ENCODE results near the gene CNDP1. TPM values are rescaled to one million over a fixed set of nuclear protein-coding genes. Genes with fewer than 3 reads are reported as not detected.
"Not testable (repeated sequence)": the region's sequence is repeated elsewhere in the genome, so short reads cannot be mapped to it uniquely, and the experiment has no call there.

Gene CNDP1
- polyA plus RNA-seq, 1 donor = 0.31 TPM

GRCh38 chr18:74520096-74520833, 14.0 kb upstream of the CNDP1 start:
- no peak for DNase-seq

GRCh38 chr18:74521068-74521725, 13.1 kb upstream of the CNDP1 start:
- DNase-seq = no peak

- DNase-seq = no peak
These were observed 11.4 kb upstream of the CNDP1 start for GRCh38 chr18:74522635-74523548.

- DNase-seq = no peak
These were observed 10.2 kb upstream of the CNDP1 start for GRCh38 chr18:74524097-74524496.

GRCh38 chr18:74524915-74525314, 9.4 kb upstream of the CNDP1 start:
- DNase-seq = not testable (repeated sequence)

- no peak for DNase-seq
These were observed 8.6 kb upstream of the CNDP1 start for GRCh38 chr18:74525741-74526140.

- DNase-seq = no peak
These were observed 7.8 kb upstream of the CNDP1 start for GRCh38 chr18:74526488-74526887.

GRCh38 chr18:74528478-74528877, 5.8 kb upstream of the CNDP1 start:
- DNase-seq = no peak

GRCh38 chr18:74528913-74529312, 5.4 kb upstream of the CNDP1 start:
- no peak for DNase-seq

GRCh38 chr18:74529378-74529777, 4.9 kb upstream of the CNDP1 start:
- no peak for DNase-seq

- no peak for DNase-seq
These were observed 4.3 kb upstream of the CNDP1 start for GRCh38 chr18:74529811-74530583.

- no peak for DNase-seq
These were observed 3.8 kb upstream of the CNDP1 start for GRCh38 chr18:74530584-74530862.

GRCh38 chr18:74531043-74531442, 3.3 kb upstream of the CNDP1 start:
- no peak for DNase-seq

GRCh38 chr18:74532511-74533025, 1.7 kb upstream of the CNDP1 start:
- no peak for DNase-seq

GRCh38 chr18:74533666-74534065, 634 bp upstream of the CNDP1 start:
- DNase-seq = no peak

- no peak for DNase-seq
These were observed 815 bp downstream of the CNDP1 start for GRCh38 chr18:74534981-74535649.

- DNase-seq = no peak
These were observed 5.0 kb downstream of the CNDP1 start for GRCh38 chr18:74539289-74539688.

GRCh38 chr18:74540652-74541421, 6.5 kb downstream of the CNDP1 start:
- no peak for DNase-seq

- DNase-seq = no peak
These were observed 7.6 kb downstream of the CNDP1 start for GRCh38 chr18:74541703-74542555.

GRCh38 chr18:74544898-74545297, 10.6 kb downstream of the CNDP1 start:
- no peak for DNase-seq

All from hindlimb muscle (tissue), 1 donor.